ENCODE measurements around the gene MATCAP1. TPM values are rescaled to one million over a fixed set of nuclear protein-coding genes. Genes with fewer than 3 reads are reported as not detected.

MATCAP1 gene
- total and polyA plus RNA-seq, 2 of the 13 experiments (the other 11 are each of a cell fraction or from before 2014, with no cell fraction given): 11.2 to 24.5 TPM

GRCh38 chr16:67191995-67192681 is 8.4 kb upstream of the MATCAP1 start, which contains the start of gene E2F4 (continued):
- TF ChIP-seq, protein P1, sequence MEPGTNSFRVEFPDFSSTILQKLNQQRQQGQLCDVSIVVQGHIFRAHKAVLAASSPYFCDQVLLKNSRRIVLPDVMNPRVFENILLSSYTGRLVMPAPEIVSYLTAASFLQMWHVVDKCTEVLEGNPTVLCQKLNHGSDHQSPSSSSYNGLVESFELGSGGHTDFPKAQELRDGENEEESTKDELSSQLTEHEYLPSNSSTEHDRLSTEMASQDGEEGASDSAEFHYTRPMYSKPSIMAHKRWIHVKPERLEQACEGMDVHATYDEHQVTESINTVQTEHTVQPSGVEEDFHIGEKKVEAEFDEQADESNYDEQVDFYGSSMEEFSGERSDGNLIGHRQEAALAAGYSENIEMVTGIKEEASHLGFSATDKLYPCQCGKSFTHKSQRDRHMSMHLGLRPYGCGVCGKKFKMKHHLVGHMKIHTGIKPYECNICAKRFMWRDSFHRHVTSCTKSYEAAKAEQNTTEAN (CRISPR knock-in tag; conservative IDR thresholded peaks at IDR 0.05): peak; percentile 87; the same call in 1 of the 2 replicates
- TF ChIP-seq HNF4A (CRISPR knock-in tag; IDR thresholded peaks at IDR 0.05): no peak
- 0 out of 2 replicates have a peak, but pooled peaks have one; percentile 35 for TF ChIP-seq ZNF136 (CRISPR knock-in tag; IDR thresholded peaks at IDR 0.05; ENCODE audit: low read depth)
- TF ChIP-seq ZNF256 (CRISPR knock-in tag; conservative IDR thresholded peaks at IDR 0.05): no peak
- TF ChIP-seq ZNF547 (CRISPR knock-in tag; IDR thresholded peaks at IDR 0.05): peak; percentile 84
- TF ChIP-seq HOXA9 (CRISPR knock-in tag; IDR thresholded peaks at IDR 0.05; ENCODE audit: borderline replicate concordance): no peak
- TF ChIP-seq TFE3 (CRISPR knock-in tag; IDR thresholded peaks at IDR 0.05): peak; percentile 55
- no peak; the same call in 1 of the 2 replicates for TF ChIP-seq PPARG (CRISPR knock-in tag; conservative IDR thresholded peaks at IDR 0.05)
- TF ChIP-seq KLF11 (CRISPR knock-in tag; IDR thresholded peaks at IDR 0.05): no peak
- TF ChIP-seq ZNF781 (CRISPR knock-in tag; IDR thresholded peaks at IDR 0.05; ENCODE audit: borderline replicate concordance, not compliant biosample characterization): no peak
- no peak for TF ChIP-seq GTF2F1 (IDR thresholded peaks at IDR 0.05; ENCODE audit: low read length)
- 0 out of 2 replicates have a peak, but pooled peaks have one; percentile 26 for TF ChIP-seq FOXJ3 (CRISPR knock-in tag; IDR thresholded peaks at IDR 0.05; ENCODE audit: borderline replicate concordance)
- TF ChIP-seq SRSF9 (IDR thresholded peaks at IDR 0.05; ENCODE audit: borderline replicate concordance, insufficient read depth, low read depth, low read length, poor library complexity, severe bottlenecking): no peak
- no peak for TF ChIP-seq ZNF552 (CRISPR knock-in tag; IDR thresholded peaks at IDR 0.05; ENCODE audit: borderline replicate concordance)
- no peak for TF ChIP-seq ZNF207 (IDR thresholded peaks at IDR 0.05; ENCODE audit: borderline replicate concordance)
- TF ChIP-seq, protein P2, sequence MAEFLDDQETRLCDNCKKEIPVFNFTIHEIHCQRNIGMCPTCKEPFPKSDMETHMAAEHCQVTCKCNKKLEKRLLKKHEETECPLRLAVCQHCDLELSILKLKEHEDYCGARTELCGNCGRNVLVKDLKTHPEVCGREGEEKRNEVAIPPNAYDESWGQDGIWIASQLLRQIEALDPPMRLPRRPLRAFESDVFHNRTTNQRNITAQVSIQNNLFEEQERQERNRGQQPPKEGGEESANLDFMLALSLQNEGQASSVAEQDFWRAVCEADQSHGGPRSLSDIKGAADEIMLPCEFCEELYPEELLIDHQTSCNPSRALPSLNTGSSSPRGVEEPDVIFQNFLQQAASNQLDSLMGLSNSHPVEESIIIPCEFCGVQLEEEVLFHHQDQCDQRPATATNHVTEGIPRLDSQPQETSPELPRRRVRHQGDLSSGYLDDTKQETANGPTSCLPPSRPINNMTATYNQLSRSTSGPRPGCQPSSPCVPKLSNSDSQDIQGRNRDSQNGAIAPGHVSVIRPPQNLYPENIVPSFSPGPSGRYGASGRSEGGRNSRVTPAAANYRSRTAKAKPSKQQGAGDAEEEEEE (CRISPR knock-in tag; IDR thresholded peaks at IDR 0.05; ENCODE audit: borderline replicate concordance): 0 out of 2 replicates have a peak, but pooled peaks have one; percentile 82
- TF ChIP-seq MYC (CRISPR knock-in tag; IDR thresholded peaks at IDR 0.05; ENCODE audit: borderline replicate concordance): peak; percentile 70
- no peak for TF ChIP-seq GPBP1L1 (CRISPR knock-in tag; IDR thresholded peaks at IDR 0.05)
- TF ChIP-seq, protein P3, sequence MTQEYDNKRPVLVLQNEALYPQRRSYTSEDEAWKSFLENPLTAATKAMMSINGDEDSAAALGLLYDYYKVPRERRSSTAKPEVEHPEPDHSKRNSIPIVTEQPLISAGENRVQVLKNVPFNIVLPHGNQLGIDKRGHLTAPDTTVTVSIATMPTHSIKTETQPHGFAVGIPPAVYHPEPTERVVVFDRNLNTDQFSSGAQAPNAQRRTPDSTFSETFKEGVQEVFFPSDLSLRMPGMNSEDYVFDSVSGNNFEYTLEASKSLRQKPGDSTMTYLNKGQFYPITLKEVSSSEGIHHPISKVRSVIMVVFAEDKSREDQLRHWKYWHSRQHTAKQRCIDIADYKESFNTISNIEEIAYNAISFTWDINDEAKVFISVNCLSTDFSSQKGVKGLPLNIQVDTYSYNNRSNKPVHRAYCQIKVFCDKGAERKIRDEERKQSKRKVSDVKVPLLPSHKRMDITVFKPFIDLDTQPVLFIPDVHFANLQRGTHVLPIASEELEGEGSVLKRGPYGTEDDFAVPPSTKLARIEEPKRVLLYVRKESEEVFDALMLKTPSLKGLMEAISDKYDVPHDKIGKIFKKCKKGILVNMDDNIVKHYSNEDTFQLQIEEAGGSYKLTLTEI (CRISPR knock-in tag; conservative IDR thresholded peaks at IDR 0.05): no peak
- peak; percentile 62; the same call in 1 of the 2 replicates for TF ChIP-seq SIN3B (IDR thresholded peaks at IDR 0.05; ENCODE audit: low read length)

All from HepG2 (cell line).